Brain microvascular endothelial cell (primary cell): Measurements from ENCODE around the gene ADK.
"Not testable (repeated sequence)": the region's sequence is repeated elsewhere in the genome, so short reads cannot be mapped to it uniquely, and the experiment has no call there.

Experiments used
- DNase-seq: peaks from one replicate; pipeline ENCODE4 v3.0.0-alpha.2; 2020
- H3K27ac ChIP-seq: fragments of 250-450 bp; sonication (Bioruptor Pico); 2 replicates; pipeline ENCODE4 v1.5.1; 2020; ENCODE audit warnings: mild to moderate bottlenecking, moderate library complexity
- H3K27me3 ChIP-seq: fragments of 250-450 bp; sonication (Bioruptor Pico); replicated peaks from 2 replicates; pipeline ENCODE4 v1.5.1; 2020; ENCODE audit warnings: mild to moderate bottlenecking
- H3K36me3 ChIP-seq: fragments of 250-450 bp; sonication (Bioruptor Pico); replicated peaks from 2 replicates; pipeline ENCODE4 v1.5.1; 2020; ENCODE audit warnings: mild to moderate bottlenecking
- H3K4me3 ChIP-seq: 2 replicates; pipeline ENCODE4 v1.5.1; 2011; ENCODE audit warnings: low read depth, mild to moderate bottlenecking, control low read depth, low read length, moderate library complexity
- CTCF ChIP-seq: IDR thresholded peaks from 2 replicates; pipeline ENCODE4 v1.5.1; 2011; ENCODE audit warnings: low read depth, mild to moderate bottlenecking, moderate library complexity, low read length, control low read depth, inconsistent platforms; ENCODE audit errors: missing control alignments
- in situ Hi-C: cut with HindIII; loops from 2 replicates; pipeline ENCODE4 v1.10.0; 2017; ENCODE audit warnings: low sequenced_read_pairs, low pct_ligation_motif_present

Gene ADK

DNA sequence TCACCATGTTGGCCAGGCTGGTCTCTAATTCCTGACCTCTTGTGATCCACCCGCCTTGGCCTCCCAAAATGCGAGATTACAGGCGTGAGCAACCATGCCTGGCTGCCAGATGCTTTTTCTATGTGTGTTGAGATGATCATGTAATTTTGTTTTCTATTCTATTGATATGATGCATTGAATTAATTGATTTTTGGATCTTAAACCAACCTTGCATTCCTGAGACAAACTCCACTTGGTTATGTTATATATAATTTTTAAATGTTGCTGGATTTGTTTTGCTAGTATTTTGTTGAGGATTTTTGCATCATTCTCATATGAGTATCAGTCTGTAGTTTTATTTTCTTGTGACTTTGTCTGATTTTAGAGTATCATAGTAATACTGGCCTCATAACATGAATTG lies 192.8 kb downstream of the ADK start:
- H3K36me3 ChIP-seq: no peaks in the 10 kb centered on the region
- H3K4me3 ChIP-seq: no peak overlapping the region
- no peak overlapping the region for H3K27ac ChIP-seq
- in situ Hi-C loops: no loop called here
- no peaks in the 10 kb centered on the region for H3K27me3 ChIP-seq
- TF ChIP-seq CTCF: no peak
- no peak for DNase-seq

- Histone ChIP-seq H3K4me3 (no peak overlapping the region), H3K27ac (no peak overlapping the region), H3K36me3 (no peaks in the 10 kb centered on the region), H3K27me3 (no peaks in the 10 kb centered on the region)
- in situ Hi-C loops: no loop called here
- no peak for DNase-seq
- no peak for TF ChIP-seq CTCF
Measured at GRCh38 chr10:74344306-74344705, 193.3 kb downstream of the ADK start.

- no peak for DNase-seq
- Histone ChIP-seq H3K27me3 (no peaks in the 10 kb centered on the region), H3K36me3 (no peaks in the 10 kb centered on the region), H3K4me3 (no peak overlapping the region), H3K27ac (no peak overlapping the region)
- in situ Hi-C loops: no loop called here
- no peak for TF ChIP-seq CTCF
Measured at GRCh38 chr10:74347522-74347921, 196.5 kb downstream of the ADK start.

- H3K4me3 ChIP-seq, DNase-seq, H3K27ac ChIP-seq, H3K36me3 ChIP-seq, H3K27me3 ChIP-seq, in situ Hi-C loops: not testable (repeated sequence)
Measured at GRCh38 chr10:74353021-74353420, 202.0 kb downstream of the ADK start.

DNA sequence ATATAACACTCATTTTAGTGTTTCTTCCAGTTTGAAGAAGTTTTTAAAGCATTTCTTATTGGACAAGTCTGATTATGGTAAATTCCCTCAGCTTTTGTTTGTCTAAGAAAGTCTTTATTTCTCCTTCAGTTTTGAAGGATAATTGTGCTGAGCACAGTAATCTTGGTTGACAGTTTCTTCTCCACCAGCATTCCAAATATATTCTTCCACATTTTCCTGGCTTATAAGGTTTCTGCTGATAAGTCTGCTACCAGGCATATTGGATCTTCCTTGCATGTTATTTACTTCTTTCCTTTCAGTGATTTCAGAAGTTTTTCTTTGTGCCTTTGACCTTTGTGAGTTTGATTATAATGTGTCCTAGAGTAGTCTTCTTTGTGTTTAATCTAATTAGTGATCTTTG lies 210.7 kb downstream of the ADK start:
- no peak overlapping the region for H3K4me3 ChIP-seq
- in situ Hi-C loops: no loop called here

GRCh38 chr10:74363727-74364126 lies 212.7 kb downstream of the ADK start:
- no peak for TF ChIP-seq CTCF
- DNase-seq: no peak
- no peak overlapping the region for H3K4me3 ChIP-seq
- no peaks in the 10 kb centered on the region for H3K36me3 ChIP-seq
- in situ Hi-C loops: no loop called here
- no peaks in the 10 kb centered on the region for H3K27me3 ChIP-seq
- no peak overlapping the region for H3K27ac ChIP-seq

More for the DNA sequence above, 210.7 kb downstream of the ADK start:
- Histone ChIP-seq H3K27me3 (no peaks in the 10 kb centered on the region), H3K27ac (no peak overlapping the region), H3K36me3 (no peaks in the 10 kb centered on the region)
- no peak for TF ChIP-seq CTCF
- DNase-seq: no peak
